Suprapubic skin (tissue), 2 donors: ENCODE results near the gene ADAMTS7.

Experiments used
- EP300 ChIP-seq: sonication (generic); formaldehyde crosslinking; IDR thresholded peaks from one replicate; pipeline ENCODE4 v1.6.1; 2017; ENCODE audit warnings: antibody characterized with exemption
- POLR2A ChIP-seq, 2 donors: fragments of 450-650 bp; IDR thresholded peaks; one replicate each; pipeline ENCODE4 v1.6.1; 2017; ENCODE audit warnings: antibody characterized with exemption in 2 of 2, mild to moderate bottlenecking in 2 of 2, moderate library complexity in 2 of 2

DNA sequence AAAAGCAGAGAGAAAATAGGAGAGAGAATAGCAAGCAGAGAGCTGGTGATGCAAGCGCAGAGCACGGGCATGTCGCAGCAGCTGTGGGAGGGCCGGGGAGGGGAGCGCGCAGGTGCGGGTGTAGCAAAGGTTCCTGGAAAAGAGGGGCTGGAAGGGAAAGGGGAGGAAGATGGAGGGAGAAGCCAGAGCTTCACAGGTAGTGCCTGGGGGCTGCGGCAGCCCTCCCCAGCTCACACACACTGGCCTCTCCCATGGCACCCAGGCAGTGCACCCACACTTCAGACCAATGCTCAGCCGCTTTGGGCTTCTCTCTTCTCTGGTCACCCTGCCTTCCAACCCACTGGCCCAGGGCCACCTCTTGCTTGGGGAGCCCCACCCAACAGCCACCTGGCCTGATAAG lies 72.1 kb downstream of the ADAMTS7 start:
- no peak for TF ChIP-seq EP300
- no peak for TF ChIP-seq POLR2A (IDR thresholded peaks at IDR 0.05)
